Testis (tissue), 2 donors: Measurements from ENCODE around the gene PNPLA6.

ENCODE experiments used
- POLR2A ChIP-seq: fragments of 450-650 bp; IDR thresholded peaks from one replicate; pipeline ENCODE4 v1.6.1; 2017; ENCODE audit warnings: antibody characterized with exemption, mild to moderate bottlenecking, moderate library complexity
- TF ChIP-seq, protein P1 (sequence below), 3 experiments: fragments of 450-650 bp in 2 of 3; fragments of 200-600 bp in 1 of 3; sonication (generic) in 1 of 3; IDR thresholded peaks; one replicate each; pipeline ENCODE4 v1.5.1; 2016 to 2019; ENCODE audit warnings: antibody characterized with exemption in 3 of 3, mild to moderate bottlenecking in 2 of 3, moderate library complexity in 1 of 3

DNA sequence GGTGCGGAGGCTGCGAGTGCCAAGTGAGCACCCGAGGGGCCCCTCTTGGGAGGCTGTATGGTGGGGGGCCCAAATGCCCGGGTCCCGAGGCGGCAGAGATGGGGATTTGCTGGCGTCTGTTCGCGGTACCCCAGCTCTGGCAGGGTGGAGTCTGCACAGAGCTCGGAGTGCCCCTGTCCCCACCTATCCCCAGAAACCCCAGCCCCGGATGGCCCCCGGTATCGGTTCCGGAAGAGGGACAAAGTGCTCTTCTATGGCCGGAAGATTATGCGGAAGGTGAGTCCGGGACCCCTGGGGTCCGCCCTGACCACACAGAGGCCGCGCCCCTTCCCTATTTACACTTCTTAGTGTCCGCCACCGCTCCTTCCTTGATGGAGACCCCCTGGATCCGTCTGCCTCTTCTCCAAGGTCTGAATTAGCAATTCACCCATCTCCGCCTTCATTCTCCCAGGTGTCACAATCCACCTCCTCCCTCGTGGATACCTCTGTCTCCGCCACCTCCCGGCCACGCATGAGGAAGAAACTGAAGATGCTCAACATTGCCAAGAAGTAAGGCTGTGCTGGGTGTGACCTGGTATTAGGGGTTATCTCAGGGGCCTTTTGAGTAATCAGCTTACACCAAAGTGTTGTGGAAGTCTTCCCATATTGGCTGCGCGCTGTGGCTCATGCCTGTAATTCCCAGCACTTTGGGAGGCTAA lies 630 bp downstream of the PNPLA6 start:
- TF ChIP-seq, protein P1, sequence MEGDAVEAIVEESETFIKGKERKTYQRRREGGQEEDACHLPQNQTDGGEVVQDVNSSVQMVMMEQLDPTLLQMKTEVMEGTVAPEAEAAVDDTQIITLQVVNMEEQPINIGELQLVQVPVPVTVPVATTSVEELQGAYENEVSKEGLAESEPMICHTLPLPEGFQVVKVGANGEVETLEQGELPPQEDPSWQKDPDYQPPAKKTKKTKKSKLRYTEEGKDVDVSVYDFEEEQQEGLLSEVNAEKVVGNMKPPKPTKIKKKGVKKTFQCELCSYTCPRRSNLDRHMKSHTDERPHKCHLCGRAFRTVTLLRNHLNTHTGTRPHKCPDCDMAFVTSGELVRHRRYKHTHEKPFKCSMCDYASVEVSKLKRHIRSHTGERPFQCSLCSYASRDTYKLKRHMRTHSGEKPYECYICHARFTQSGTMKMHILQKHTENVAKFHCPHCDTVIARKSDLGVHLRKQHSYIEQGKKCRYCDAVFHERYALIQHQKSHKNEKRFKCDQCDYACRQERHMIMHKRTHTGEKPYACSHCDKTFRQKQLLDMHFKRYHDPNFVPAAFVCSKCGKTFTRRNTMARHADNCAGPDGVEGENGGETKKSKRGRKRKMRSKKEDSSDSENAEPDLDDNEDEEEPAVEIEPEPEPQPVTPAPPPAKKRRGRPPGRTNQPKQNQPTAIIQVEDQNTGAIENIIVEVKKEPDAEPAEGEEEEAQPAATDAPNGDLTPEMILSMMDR (IDR thresholded peaks at IDR 0.05), result no peak
- TF ChIP-seq POLR2A, result no peak
